ENCODE measurements around the gene SYT13.

DNA sequence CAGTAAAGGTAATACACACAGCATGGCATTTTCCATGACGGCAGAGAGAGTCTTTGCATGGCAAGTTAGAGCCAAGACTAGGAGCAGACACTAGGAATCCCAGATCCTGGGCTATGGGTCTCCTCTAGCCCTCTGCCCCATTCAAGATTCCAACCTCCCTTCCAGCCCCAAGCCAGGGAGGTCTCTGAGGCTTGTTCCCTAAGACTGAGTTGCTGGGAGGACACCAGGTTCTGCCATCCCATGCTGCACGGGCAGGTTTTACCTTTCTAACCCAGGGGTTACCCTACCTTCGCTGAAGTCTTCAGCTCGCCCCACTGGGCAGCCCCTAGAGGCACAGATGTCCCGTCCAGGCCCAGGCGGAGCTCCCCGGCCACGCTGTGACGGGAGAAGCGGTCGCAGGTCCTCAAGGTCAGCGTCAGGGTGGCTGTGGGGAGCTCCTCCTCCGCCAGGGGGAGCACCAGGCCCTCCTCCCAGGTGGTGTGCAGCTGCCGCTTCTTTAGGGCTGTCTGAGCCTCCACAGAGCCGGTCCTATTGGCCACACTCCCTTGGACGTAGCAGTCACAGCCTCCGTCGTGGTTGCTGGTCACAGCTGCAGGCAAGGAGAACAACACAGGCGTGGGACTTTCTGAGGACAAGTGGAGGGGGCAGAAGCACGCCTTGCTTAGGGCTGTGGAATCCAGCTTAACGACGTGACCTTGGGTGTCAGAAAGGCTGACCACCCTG is 33.8 kb downstream of the SYT13 start:
- no peak for TF ChIP-seq POLR2AphosphoS5 (IDR thresholded peaks at IDR 0.05; ENCODE audit: low read depth, low read length)
- TF ChIP-seq POU2F2 (IDR thresholded peaks at IDR 0.05; ENCODE audit: low read depth, low read length): no peak
- no peak for TF ChIP-seq POLR2A (IDR thresholded peaks at IDR 0.05; ENCODE audit: low read depth, low read length)
- TF ChIP-seq TAF1 (IDR thresholded peaks at IDR 0.05; ENCODE audit: low read depth, low read length): no peak
- TF ChIP-seq SPI1 (IDR thresholded peaks at IDR 0.05; ENCODE audit: low read depth, low read length): no peak

Data from GM12891 (cell line).